ENCODE data around the gene ATG16L1. TPM values are rescaled to one million over a fixed set of nuclear protein-coding genes. Genes with fewer than 3 reads are reported as not detected.

ATG16L1 gene
- total RNA-seq, 1 experiment from 2014 or later: 42.0 TPM

GRCh38 chr2:233281992-233282603, 30.6 kb downstream of the ATG16L1 start:
- Histone ChIP-seq H2BK5ac (ENCODE audit: insufficient read length, low read length) (no peak overlapping the region), H3K23me2 (ENCODE audit: insufficient read length, low read depth, low read length, poor library complexity, severe bottlenecking) (no peaks in the 10 kb centered on the region), H3K27me3 (ENCODE audit: insufficient read depth, low read length) (no peaks in the 10 kb centered on the region), H4K5ac (ENCODE audit: insufficient read length, low read depth, low read length) (no peak overlapping the region), H2AFZ (ENCODE audit: low read length) (no peak overlapping the region), H3K79me1 (ENCODE audit: insufficient read depth, low read depth, low read length, poor library complexity, severe bottlenecking) (no peaks in the 10 kb centered on the region), H3K4me1 (ENCODE audit: insufficient read depth, low read length) (no peaks in the 10 kb centered on the region), H3K9me3 (ENCODE audit: control insufficient read depth, low read depth, low read length) (no peaks in the 10 kb centered on the region), H2BK12ac (ENCODE audit: insufficient read length, low read depth, low read length) (no peak overlapping the region), H3K18ac (ENCODE audit: insufficient read length, low read depth, low read length) (no peak overlapping the region), H3K4ac (ENCODE audit: low read depth, low read length) (no peak overlapping the region), H3T11ph (ENCODE audit: low read length) (no peak overlapping the region), H3K23ac (ENCODE audit: insufficient read length, low read depth, low read length) (no peak overlapping the region), H3K9ac (ENCODE audit: extremely low read depth, insufficient read length, low read length) (no peak overlapping the region), H2BK120ac (ENCODE audit: low read depth, low read length, poor library complexity, severe bottlenecking) (no peak overlapping the region), H4K8ac (replicated peaks; ENCODE audit: insufficient read length, low read depth, low read length) (no peak overlapping the region), H2BK15ac (ENCODE audit: low read depth, low read length) (no peak overlapping the region), H3K4me2 (ENCODE audit: insufficient read depth, insufficient read length, low read length) (no peak overlapping the region), H2AK5ac (ENCODE audit: insufficient read length, low read length) (no peak overlapping the region), H4K20me1 (ENCODE audit: control insufficient read depth, insufficient read depth, insufficient read length) (no peaks in the 10 kb centered on the region), H4K91ac (ENCODE audit: insufficient read length, low read depth, low read length) (no peak overlapping the region), H3K79me2 (ENCODE audit: insufficient read depth, low read length) (no peaks in the 10 kb centered on the region), H3K14ac (ENCODE audit: insufficient read depth, low read length) (no peak overlapping the region), H3K56ac (ENCODE audit: insufficient read length, low read depth, low read length) (no peak overlapping the region), H3K27ac (ENCODE audit: insufficient read length, low read depth, low read length) (no peak overlapping the region), H2BK20ac (ENCODE audit: low read depth, low read length, poor library complexity, severe bottlenecking) (no peak overlapping the region)
- H3K9me3 Mint-ChIP-seq: no peaks in the 10 kb centered on the region
- no peak for TF ChIP-seq CTCF (conservative IDR thresholded peaks at IDR 0.05)
- H3K36me3 Mint-ChIP-seq (ENCODE audit: insufficient read depth in 1 of 3, low read depth in 3 of 3): peaks cover 41 to 93% (median 71%) of the 10 kb centered on the region in 3 experiments; a peak in 6 of 7 replicates
- DNase-seq: no peak
- H3K27me3 Mint-ChIP-seq (ENCODE audit: low read depth): no peaks in the 10 kb centered on the region
- no peak overlapping the region for H3K4me3 Mint-ChIP-seq
- no CpG with 5 or more reads among the region's 6 CpGs for WGBS (ENCODE audit: extremely low coverage, insufficient read length, low lambda C conversion rate)
- no peaks in the 10 kb centered on the region for H3K4me1 Mint-ChIP-seq
- 0 out of 7 replicates have a peak overlapping the region, but pooled peaks of 1 of the 3 experiments have one; percentile 55 for H3K27ac Mint-ChIP-seq

All from H9 (cell line).